Transverse colon (tissue), 4 donors: ENCODE results near the gene POLR2M.
A peak's percentile ranks its signal among the peaks of the same experiment; 100 is the strongest.

Experiments
- CTCF ChIP-seq, 5 experiments: fragments of 200-600 bp in 3 of 5; fragments of 450-650 bp in 2 of 5; sonication (generic) in 3 of 5; IDR thresholded peaks; 1 replicate in 2 of 5; 2 replicates in 3 of 5; pipeline ENCODE4 v1.5.1; 2016 to 2017; ENCODE audit warnings: antibody characterized with exemption in 5 of 5, inconsistent platforms in 3 of 5, mild to moderate bottlenecking in 2 of 5, moderate library complexity in 1 of 5
- EP300 ChIP-seq: sonication (generic); formaldehyde crosslinking; IDR thresholded peaks from one replicate; pipeline ENCODE4 v1.6.1; 2017; ENCODE audit warnings: antibody characterized with exemption, low read depth
- POLR2A ChIP-seq: fragments of 450-650 bp; IDR thresholded peaks from one replicate; pipeline ENCODE4 v1.6.1; 2016; ENCODE audit warnings: antibody characterized with exemption, mild to moderate bottlenecking, moderate library complexity
- POLR2AphosphoS5 ChIP-seq, 3 donors: sonication (generic); formaldehyde crosslinking; IDR thresholded peaks; one replicate each; pipeline ENCODE4 v1.6.1; 2016; ENCODE audit warnings: antibody characterized with exemption in 3 of 3

DNA sequence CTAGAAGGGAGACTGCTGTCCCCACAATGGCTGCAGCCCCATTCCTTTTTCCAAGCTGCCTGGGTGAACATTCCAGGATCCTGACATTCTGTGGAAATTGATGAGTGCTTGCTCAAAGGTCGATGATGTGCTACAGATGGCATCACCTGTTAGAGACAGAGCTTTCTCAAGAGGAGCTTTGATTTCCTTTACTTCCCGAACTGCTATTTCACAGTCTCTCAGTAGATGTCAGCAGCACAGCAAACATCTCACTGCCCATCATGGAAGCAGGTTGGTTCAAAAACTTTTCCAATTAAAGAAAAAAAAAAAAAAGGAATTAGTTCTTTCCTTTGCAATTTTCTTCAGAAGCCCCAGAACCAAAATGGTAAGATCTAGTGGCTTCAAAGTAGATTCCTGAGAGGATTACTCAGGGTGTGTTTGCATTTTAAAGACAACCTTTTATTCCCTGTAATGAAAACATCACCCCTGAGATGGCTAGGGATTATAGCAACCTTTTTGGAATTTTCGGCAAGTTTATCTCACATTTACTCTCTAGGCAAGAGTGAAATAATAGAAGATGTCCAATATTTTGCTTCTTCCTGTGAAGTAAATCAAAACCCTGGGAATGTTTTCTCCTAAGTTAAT is 44.8 kb downstream of the POLR2M start:
- TF ChIP-seq POLR2A (no peak), CTCF (IDR thresholded peaks at IDR 0.05) (peak; percentile 33 to 53 (median 45)), POLR2AphosphoS5 (IDR thresholded peaks at IDR 0.05) (no peak), EP300 (no peak)
